ENCODE data around the gene MS4A15. TPM values are rescaled to one million over a fixed set of nuclear protein-coding genes. Genes with fewer than 3 reads are reported as not detected.

Gene MS4A15
- total and polyA plus RNA-seq, 2 donors (not counting 1 experiment from before 2014, with no cell fraction given): not detected

- Mint-ChIP-seq H3K27me3 (peaks cover 43% of the 10 kb centered on the region), H3K4me3 (no peak overlapping the region), H3K9me3 (ENCODE audit: insufficient read depth) (no peaks in the 10 kb centered on the region), H3K4me1 (no peaks in the 10 kb centered on the region), H3K27ac (no peak overlapping the region)
- peaks cover 0 to 6% (median 0%) of the 10 kb centered on the region in 4 experiments for H3K27me3 ChIP-seq (replicated peaks in 1 of 4; ENCODE audit: control extremely low read depth in 1 of 4, control insufficient read depth in 3 of 4, insufficient read depth in 4 of 4, low read length in 3 of 4)
- no peaks in the 10 kb centered on the region for H3K4me1 ChIP-seq (ENCODE audit: control insufficient read depth in 2 of 2, insufficient read depth in 2 of 2, low read length in 2 of 2)
- no peaks in the 10 kb centered on the region for H3K79me2 ChIP-seq (ENCODE audit: control insufficient read depth, insufficient read depth, low read length)
- CTCF ChIA-PET: no interaction called here
- H2AFZ ChIP-seq (ENCODE audit: insufficient read depth, low read depth, low read length, poor library complexity, severe bottlenecking): no peak overlapping the region
- no peak overlapping the region for H3K9ac ChIP-seq (ENCODE audit: low read length)
- WGBS (ENCODE audit: insufficient coverage): 95% methylated on average over 17 of the region's 17 CpGs
- ATAC-seq (ENCODE audit: low read depth): no peak
- no peak overlapping the region for H3K4me3 ChIP-seq (ENCODE audit: control extremely low read depth in 1 of 5, extremely low read depth in 1 of 5, insufficient read depth in 1 of 5, low read depth in 2 of 5, low read length in 4 of 5)
- TF ChIP-seq CTCF (IDR thresholded peaks at IDR 0.05): no peak
- TF ChIP-seq EZH2 (IDR thresholded peaks at IDR 0.05; ENCODE audit: borderline replicate concordance, insufficient read depth, low read depth, low read length, poor library complexity, severe bottlenecking): no peak
- H3K9me3 ChIP-seq (ENCODE audit: control extremely low read depth in 1 of 3, control insufficient read depth in 2 of 3, insufficient read depth in 1 of 3, low read length in 2 of 3): no peaks in the 10 kb centered on the region
- intact Hi-C loops (cut with micrococcal nuclease): no loop called here
- no peak overlapping the region for H3K27ac ChIP-seq (ENCODE audit: low read length in 2 of 2)
- H3K4me2 ChIP-seq (replicated peaks; ENCODE audit: low read depth, low read length, poor library complexity, severe bottlenecking): no peak overlapping the region
- POLR2A ChIA-PET: no interaction called here
- no peak for DNase-seq
- no peaks in the 10 kb centered on the region for H4K20me1 ChIP-seq (ENCODE audit: control insufficient read depth, insufficient read depth, low read length, poor library complexity, severe bottlenecking)
- H3K36me3 ChIP-seq (replicated peaks in 1 of 2; ENCODE audit: control extremely low read depth in 1 of 2, control insufficient read depth in 1 of 2, extremely low read depth in 1 of 2, insufficient read depth in 2 of 2, low read length in 1 of 2): no peaks in the 10 kb centered on the region
Observed at GRCh38 chr11:60748225-60748624, 8.4 kb upstream of the MS4A15 start.

GRCh38 chr11:60748821-60749220 lies 7.8 kb upstream of the MS4A15 start:
- Mint-ChIP-seq H3K27ac (no peak overlapping the region), H3K4me3 (no peak overlapping the region), H3K4me1 (no peaks in the 10 kb centered on the region), H3K9me3 (ENCODE audit: insufficient read depth) (no peaks in the 10 kb centered on the region), H3K27me3 (peaks cover 39% of the 10 kb centered on the region)
- no peak overlapping the region for H2AFZ ChIP-seq (ENCODE audit: insufficient read depth, low read depth, low read length, poor library complexity, severe bottlenecking)
- no peaks in the 10 kb centered on the region for H4K20me1 ChIP-seq (ENCODE audit: control insufficient read depth, insufficient read depth, low read length, poor library complexity, severe bottlenecking)
- no peak overlapping the region for H3K9ac ChIP-seq (ENCODE audit: low read length)
- no peak overlapping the region for H3K27ac ChIP-seq (ENCODE audit: low read length in 2 of 2)
- intact Hi-C loops (cut with micrococcal nuclease): no loop called here
- no peaks in the 10 kb centered on the region for H3K9me3 ChIP-seq (ENCODE audit: control extremely low read depth in 1 of 3, control insufficient read depth in 2 of 3, insufficient read depth in 1 of 3, low read length in 2 of 3)
- no peaks in the 10 kb centered on the region for H3K36me3 ChIP-seq (replicated peaks in 1 of 2; ENCODE audit: control extremely low read depth in 1 of 2, control insufficient read depth in 1 of 2, extremely low read depth in 1 of 2, insufficient read depth in 2 of 2, low read length in 1 of 2)
- DNase-seq: no peak
- no peak for ATAC-seq (ENCODE audit: low read depth)
- CTCF ChIA-PET: no interaction called here
- H3K4me3 ChIP-seq (ENCODE audit: control extremely low read depth in 1 of 5, extremely low read depth in 1 of 5, insufficient read depth in 1 of 5, low read depth in 2 of 5, low read length in 4 of 5): no peak overlapping the region
- H3K4me2 ChIP-seq (replicated peaks; ENCODE audit: low read depth, low read length, poor library complexity, severe bottlenecking): no peak overlapping the region
- TF ChIP-seq EZH2 (IDR thresholded peaks at IDR 0.05; ENCODE audit: borderline replicate concordance, insufficient read depth, low read depth, low read length, poor library complexity, severe bottlenecking) (no peak), CTCF (IDR thresholded peaks at IDR 0.05) (no peak)
- H3K4me1 ChIP-seq (ENCODE audit: control insufficient read depth in 2 of 2, insufficient read depth in 2 of 2, low read length in 2 of 2): no peaks in the 10 kb centered on the region
- H3K79me2 ChIP-seq (ENCODE audit: control insufficient read depth, insufficient read depth, low read length): no peaks in the 10 kb centered on the region
- peaks cover 0 to 6% (median 0%) of the 10 kb centered on the region in 4 experiments for H3K27me3 ChIP-seq (replicated peaks in 1 of 4; ENCODE audit: control extremely low read depth in 1 of 4, control insufficient read depth in 3 of 4, insufficient read depth in 4 of 4, low read length in 3 of 4)
- POLR2A ChIA-PET: no interaction called here
- WGBS (ENCODE audit: insufficient coverage): 77% methylated on average over 8 of the region's 8 CpGs

Measured in B cell (primary cell).